HS-5 (cell line): ENCODE data around the gene HAVCR2.

ENCODE experiments used
- DNase-seq: peaks from one replicate; pipeline ENCODE4 v3.0.0-alpha.2; 2012; ENCODE audit warnings: low read depth

The HAVCR2 gene

DNA sequence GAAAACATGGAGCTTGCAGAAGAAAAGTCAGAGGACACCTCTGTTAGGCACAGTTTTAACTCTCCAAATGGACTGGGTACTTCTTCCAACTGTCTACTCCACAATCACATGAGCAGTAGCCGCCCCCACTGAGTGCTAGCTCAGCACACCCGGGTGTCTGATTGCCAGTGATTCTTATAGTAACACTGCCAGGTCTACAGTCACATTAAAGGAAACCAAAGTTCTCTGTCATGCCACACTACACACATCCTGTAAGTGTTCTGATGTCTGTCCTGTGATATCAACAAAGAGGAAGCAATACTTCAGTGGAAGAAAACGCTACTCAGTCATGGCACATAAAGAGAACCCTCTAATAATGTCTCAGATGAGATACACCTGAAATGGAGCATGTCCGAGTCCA lies at the start of gene HAVCR2:
HAVCR2 (minus strand) TSS at position 69 of the 400 bp plus-strand sequence; CDS start at position 8, 61 bp downstream.
- no peak for DNase-seq

DNA sequence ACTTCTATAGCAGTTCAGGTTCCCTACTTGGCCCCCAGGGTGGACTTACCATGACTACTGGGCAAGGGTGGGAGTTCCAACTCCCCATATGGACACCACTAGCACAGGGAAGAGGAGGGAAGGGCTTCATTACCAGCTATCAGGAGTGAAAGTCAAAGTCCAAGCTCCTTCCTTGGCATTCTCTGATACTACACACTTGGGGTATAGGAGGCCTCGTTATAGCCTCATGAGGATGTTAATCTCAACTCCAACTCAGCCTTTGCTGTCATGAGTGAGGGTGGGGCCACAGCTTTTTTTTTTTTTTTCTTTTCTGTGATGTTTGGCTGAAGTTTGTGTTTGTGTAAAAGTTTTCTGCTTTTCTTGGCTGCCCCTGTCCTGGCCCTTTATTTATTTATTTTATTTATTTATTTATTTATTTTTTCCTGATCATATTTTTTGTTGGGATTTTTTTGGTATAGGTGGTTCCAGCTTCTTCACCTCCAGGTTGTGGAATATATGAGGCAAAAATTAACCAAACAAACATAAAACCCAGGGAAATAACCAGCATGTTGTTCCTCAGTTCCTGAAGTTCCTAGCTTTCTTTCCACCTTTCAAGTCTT lies 48.5 kb upstream of the HAVCR2 start:
- no peak for DNase-seq

DNA sequence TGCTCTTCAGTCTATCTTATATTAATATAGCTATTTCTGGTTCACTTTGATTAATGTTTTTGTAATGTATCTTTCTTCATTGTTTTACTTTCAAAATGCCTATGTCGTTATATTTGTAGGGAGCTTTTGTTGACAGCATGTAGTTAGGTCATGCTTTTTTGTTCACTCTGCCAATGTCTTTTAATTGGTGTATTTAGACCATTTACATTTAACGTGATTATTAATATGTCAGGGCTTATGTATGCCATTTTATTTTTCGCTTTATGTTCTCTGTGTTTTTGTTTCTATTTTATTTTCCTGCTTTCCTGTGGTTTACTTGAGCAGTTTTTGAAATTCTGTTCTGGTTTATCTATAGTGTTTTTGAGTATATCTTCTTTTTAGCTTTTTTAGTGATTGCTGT lies 46.5 kb upstream of the HAVCR2 start:
- DNase-seq, result no peak

DNA sequence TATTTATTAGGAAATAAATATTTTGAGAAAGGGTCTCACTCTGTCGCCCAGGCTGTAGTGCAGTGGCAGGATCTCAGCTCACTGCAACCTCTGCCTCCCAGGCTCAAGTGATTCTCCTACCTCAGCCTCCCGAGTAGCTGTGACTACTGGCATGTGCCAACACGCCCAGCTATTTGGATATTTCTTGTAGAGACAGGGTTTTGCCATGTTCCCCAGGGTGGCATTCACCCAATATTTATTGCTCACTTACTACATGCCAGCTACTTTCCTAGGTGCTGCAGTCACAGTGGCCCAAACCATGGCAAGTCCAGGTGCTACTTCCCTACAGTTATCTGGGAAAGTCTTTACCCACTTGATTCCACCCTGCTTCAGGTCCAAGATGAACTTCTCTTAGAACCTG lies 42.2 kb upstream of the HAVCR2 start:
- DNase-seq, result no peak

DNA sequence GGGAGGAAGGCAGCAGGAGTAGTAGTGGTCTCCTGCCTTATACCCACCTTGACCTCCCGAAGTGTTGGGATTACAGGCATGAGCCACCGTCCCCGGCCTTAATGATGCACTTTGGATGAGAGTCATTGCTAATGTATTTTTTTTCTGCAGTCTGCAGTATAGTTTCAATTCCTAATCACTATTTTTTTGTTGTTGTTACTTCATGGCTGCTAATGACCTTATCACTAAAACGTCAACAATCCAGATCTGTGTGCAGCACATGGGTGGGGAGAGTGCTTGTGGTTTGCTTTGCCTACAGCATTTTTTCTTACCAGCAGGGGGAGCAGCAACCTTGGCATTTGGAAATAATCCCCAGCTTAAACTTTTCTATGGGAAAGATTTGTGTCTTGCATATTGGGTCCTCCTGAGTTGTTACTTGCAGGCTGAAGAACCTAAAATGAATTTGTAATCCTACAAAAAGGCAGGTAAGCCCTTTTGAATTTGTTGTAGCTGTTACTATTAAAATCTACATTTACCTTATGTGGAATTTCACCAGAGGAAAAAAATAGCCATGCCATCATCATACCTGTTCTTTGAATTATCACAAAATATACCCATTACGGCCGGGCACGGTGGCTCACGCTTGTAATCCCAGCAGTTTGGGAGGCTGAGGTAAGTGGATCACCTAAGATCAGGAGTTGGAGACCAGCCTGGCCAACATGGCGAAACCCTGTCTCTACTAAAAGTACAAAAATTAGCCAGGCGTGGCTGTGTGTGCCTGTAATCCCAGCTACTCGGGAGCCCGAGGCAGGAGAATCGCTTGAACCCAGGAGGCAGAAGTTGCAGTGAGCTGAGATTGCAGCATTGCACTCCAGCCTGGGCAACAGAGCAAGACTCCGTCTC lies 40.1 kb upstream of the HAVCR2 start:
- peak; percentile 24 for DNase-seq

DNA sequence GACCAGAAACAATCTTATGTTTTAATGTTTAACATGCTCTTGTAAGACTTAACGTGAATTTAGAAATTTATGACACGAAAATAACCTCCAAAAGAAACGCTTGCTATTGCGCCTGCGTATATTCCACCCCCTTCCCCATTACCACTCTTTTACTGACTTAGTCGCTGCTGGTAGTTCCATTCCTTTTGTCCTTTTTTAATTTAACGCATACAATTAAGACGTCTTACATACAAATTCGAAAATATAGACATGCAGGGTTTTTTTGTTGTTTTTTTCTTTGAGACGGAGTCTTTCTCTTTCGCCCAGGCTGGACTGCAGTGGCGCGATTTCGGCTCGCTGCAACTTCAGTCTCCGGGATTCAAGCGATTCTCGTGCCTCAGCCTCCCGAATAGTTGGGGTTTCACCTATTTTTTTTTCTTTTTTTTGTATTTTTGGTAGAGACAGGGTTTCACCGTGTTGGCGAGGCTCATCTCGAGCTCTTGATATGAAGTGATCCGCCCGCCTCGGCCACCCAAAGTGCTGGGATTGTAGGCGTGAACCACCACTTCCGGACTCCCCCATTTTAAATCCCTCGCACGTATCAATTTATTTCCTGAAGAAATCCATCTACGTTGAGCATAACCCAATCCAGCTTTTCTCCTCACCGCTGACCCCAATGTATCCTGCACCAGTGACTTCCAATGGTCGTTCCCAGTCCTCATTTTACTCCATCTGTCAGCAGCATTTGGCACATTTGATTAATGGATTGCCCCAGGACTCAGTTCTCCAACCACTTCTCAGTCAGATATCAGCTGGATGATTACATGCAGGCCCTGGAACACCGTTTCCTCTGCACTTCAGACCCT lies 34.5 kb upstream of the HAVCR2 start:
- no peak for DNase-seq

DNA sequence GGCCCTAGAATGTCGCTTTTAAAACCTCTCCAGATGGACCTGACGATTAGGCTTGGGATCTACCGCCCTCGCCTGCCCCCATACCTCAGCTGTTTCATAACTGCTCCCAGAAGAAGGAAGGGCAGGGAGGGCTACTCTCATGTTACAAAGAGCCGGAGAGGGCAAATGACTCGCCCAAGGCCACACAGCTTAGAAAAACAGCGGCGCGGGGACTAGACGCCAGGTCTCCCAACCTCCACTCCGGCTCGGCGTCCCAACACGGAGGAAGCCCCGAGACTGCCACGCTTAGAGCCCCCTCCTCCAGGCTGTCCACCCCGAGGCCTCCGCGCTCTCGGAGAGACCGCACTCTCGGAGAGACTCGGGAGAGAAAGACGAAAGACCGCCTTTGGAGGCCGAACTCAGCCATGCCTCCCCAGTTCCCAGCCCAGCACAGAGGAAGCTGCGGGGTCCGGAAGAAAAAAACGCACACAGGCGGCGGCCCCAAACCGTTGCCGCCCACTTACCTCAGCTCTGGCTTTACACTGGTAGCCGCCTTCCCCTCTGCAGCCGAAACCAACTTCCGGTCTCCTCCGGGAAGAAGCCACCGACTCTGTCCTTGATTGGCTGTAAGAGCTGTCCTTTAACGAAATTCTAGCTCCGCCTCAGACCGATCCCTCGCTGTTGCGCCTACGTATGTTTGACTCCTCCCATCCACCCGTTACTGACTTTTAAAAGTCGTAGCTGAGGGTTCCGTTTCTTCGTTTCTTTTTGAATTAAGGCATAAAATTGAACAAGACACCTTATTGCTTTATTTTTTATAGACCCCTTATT lies 33.7 kb upstream of the HAVCR2 start, which contains the start of gene MED7:
MED7 (minus strand) TSS at position 549 of the 810 bp plus-strand sequence. CDS start 3,434 bp downstream, outside the sequence.
- DNase-seq, result peak; percentile 98

DNA sequence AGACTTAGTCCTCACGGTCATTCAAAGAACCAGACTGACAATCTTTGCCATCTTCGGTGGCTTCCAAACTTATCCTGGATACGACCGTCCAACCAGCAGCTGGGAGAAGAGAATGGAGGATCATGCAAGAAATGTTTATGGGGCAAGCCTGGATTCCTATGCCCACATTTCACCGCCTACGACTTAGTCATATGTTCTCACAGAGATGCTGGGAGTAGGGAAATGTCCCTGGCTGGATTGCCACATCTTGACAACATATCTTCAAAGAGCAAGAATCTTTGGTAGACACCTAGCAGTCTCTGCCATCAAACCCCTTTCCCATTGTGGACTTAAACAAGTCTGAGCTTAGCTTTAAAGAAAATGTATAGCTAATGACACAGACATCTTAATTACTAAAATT lies 28.8 kb upstream of the HAVCR2 start:
- no peak for DNase-seq

DNA sequence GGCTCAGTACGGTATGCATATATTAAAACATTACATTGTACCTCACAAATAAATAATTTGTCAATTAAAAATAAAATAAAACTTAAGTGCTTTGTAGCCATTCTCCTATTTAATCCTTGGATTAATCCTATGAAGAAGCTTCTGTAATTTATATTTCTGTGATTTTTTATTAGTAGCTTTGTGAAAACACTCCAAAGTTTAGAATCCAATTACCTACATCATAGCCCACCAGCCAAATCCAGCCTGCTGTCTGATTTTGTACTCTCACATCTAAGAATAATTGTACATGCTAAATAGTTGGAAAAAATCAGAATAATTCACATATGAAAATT lies 23.4 kb upstream of the HAVCR2 start:
- no peak for DNase-seq

DNA sequence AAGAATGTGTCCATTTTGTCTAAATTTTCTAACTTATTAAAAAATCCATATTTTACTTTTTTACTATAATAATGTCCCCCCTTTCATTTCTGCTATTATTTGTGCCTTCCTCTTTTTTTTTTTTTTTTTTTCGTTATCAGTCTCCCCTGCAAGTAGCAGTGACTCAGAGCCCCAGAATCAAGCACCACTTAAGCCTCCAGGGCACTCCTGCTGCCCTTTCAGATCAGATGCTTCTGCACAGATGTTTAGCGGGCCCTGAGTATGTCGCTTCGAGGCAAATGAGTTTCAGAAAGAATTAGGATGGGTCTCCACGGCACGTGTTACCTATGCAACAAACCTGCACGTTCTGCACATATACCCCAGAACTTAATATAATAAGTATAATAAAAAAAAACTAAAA lies 22.1 kb upstream of the HAVCR2 start:
- no peak for DNase-seq

DNA sequence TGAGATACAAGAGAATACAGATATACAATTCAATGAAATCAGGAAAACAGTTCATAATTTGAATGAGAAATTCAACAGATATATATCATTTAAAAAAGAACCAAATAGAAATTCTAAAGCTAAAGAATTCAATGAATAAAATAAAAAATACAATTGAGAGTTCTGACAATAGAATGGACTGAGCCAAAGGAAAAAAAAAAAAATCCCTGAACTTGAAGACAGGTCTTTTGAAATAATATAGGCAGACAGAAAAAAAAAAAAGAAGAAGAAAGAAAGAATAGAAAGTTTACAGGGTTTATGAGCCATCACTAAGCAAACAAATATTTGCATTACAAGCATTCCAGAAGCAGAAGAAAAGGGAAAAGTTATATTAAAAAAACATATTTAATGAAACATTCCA lies 12.9 kb upstream of the HAVCR2 start:
- no peak for DNase-seq

DNA sequence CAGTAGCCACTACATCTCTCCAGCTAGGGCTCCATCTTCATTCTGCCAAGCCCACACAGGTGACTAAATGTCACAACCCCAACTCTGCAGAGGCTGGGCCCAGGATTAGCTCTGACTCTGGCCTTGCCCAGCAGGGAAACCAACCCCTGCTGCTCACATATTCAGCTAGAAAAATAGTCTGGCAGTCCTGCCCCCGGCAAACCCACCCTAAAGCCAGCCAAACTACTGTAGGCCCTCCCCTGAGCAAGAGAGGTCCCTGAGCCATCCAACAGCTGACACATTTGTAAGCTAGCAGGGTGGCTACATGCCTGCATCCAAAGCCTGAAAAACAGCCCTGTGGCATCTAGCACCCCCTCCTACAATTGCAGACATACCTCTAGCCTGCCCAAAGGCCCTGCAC lies 11.3 kb upstream of the HAVCR2 start:
- no peak for DNase-seq

DNA sequence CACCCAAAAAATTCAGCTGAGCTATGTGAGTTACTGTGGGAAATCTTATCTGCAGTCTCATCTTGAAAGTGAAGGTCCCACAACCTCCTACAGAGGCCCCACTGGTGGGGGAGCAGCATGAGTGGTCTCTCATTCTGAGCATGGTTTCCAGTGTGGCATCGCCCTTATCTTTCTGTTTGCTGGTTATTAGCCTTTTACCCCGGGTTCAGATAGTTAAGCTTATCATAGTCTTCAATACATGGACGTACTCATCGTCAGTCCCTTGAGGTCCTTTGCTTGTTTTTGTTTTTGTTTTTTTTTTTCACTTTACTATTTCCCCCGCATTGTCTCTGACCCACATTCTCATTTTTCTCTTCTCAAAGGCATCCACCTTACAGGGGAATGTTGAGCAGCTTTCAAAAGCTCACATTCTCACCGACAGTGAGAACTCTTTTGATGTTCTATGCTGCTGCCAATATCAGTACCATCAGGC lies 7.7 kb upstream of the HAVCR2 start:
- no peak for DNase-seq

DNA sequence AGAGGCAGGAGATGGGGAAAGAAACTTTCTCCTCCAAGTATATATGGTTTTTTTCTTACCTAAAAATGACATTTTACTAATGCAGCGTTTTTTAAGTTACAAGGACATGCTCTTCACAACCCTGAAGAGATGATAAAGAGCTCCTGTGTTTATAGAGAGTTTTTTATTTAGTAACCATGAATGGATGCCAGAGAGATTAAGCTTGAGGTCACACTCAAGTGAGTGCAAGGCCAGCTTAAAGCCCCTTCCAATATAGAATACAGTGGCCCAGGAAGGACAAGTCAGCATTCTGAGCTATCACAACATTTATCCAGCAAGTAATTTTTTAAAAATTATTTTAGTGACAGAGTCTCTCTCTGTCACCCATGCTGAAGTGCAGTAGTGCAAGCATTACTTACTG lies 6.7 kb upstream of the HAVCR2 start:
- DNase-seq, result no peak

DNA sequence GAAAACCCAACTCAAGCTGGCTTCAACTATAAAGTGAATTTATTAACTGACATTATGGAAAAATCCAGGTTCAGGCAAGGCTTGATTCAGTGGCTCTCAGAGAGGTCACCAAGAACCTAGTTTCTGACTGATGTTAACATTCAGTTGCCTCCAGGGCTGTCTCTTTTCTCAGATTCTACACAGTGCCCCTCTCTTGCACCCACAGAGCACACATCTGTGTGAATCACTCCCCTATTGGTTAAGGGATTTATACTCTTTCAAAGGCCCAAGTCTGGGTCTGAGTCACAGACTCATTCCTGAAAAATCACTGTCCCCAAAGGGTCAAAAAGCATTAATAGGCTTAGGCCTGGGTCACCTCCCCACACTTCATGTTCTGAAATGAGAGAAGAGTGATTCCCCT lies 6.2 kb upstream of the HAVCR2 start:
- DNase-seq, result no peak

DNA sequence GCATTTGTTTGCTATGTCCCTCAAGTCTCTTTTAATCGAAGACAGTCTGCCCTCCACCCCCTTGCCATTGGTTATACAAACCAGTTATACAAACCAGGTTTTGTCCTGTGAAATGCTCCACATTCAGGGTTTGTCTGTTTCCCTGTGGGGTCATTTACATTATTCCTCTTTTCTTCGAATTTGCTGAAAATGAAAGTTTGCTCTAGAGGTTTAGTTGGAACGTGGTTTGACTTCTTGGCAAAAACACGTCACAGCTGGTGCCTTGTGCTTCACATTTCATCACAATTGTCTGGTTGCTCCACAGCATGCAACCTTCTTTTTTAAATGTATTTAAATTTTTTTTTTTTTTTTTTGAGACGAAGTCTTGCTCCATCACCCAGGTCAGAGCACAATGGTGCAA lies 4.2 kb upstream of the HAVCR2 start:
- no peak for DNase-seq

DNA sequence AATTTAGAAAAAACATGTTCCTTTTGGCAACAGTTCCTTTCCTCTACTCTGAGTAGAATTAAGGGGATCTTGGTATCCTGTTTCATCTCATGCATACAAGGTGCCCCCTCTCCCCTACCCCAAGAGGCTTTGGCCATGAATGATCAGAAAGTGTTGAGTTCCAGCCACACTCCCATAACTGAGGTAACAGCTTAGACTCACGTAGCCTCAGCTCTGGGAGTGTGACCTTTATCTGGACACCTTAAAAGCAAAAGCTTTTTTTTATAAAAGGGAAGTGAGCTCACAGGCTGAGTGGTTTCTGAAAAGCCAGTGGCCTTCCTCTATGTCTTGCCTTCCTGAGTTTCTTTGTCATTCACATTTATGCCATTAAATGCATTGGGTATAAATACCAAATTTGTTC lies 900 bp upstream of the HAVCR2 start:
- no peak for DNase-seq

DNA sequence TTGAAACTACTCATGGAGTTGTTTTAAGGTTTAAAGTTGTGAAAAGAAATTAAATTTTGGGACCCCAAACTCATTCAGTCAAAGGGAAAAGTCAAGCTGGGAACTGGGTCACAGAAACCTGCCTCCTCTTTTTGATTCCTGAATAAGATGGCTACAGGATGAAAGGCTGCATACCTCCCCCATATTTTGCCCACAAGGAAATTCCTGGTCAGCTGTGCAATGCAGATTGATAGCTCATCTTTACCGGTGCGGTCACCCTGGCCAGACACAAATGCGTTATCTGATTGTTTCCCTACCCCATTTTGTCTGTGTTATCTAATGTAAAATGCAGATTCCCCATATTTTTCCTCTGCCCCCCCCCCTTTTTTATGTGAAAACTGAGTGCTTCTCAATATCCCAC lies 1.3 kb downstream of the HAVCR2 start:
- no peak for DNase-seq

DNA sequence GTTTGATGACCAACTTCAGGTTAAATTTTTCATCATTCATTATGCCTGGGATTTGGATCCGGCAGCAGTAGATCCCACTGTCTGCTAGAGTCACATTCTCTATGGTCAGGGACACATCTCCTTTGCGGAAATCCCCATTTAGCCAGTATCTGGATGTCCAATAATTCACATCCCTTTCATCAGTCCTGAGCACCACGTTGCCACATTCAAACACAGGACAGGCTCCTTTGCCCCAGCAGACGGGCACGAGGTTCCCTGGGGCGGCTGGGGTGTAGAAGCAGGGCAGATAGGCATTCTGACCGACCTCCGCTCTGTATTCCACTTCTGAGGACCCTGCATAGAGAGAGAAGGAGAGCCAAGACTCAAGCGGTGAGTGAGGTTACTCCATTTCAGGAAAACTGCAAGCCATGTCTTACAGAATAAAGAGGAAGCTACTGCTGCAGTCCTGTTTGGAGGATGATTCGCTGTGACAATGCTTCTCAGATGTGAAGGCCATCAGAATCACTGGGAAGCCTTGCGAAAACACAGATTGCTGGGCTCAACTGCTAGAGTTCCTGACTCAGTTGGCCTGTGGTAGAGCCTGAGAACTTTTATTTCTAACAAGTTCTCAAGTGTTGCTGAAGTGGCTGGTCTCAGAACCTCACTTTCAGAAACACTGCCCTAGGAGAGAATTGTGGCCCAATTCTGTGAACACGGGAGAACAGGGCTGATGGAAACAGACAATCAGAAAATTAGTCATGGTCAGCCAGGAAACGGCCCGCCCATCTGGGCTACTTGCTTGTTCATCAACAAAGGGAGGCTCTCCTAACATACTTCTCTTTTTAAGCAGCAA lies 2.0 kb downstream of the HAVCR2 start:
- DNase-seq, result no peak

DNA sequence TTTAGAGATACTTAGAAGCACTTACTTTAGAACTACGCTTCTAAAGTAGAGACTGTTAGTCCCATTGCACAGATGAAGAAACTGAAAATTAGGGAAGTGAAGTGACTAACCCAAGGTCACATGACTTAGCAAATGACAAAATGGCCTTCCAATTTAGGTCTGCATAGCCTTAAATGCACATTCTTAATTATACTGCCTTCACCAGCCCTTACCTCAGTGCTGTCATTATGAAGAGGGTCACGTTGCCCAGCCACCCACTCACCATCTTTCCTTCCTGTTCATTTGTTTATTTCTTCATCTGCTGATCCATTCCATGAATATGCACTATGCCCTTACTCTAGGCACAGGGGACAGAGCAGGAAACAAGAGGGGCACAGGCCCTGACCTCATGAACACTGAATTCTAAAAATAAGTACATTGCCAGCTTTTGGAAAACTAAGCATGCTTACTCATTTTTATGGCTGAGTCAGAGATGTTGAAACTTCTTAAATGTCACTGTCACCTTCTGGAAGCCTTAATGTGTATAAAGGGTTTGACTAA lies 8.6 kb downstream of the HAVCR2 start:
- no peak for DNase-seq
